Nephron (organoid): ENCODE results near the gene SLC1A7.

Experiments
- H3K27ac Mint-ChIP-seq, 3 experiments: 2 replicates each; pipeline ENCODE4 v1.8.0; 2020; ENCODE audit warnings: mixed read lengths in 3 of 3, mild to moderate bottlenecking in 2 of 3, moderate library complexity in 1 of 3
- H3K27me3 Mint-ChIP-seq: 2 replicates; pipeline ENCODE4 v1.8.0; 2021; ENCODE audit warnings: low read depth, mild to moderate bottlenecking, moderate library complexity, mixed read lengths
- H3K36me3 Mint-ChIP-seq: 2 replicates; pipeline ENCODE4 v1.8.0; 2020; ENCODE audit warnings: low read depth, mixed read lengths
- H3K4me1 Mint-ChIP-seq: 2 replicates; pipeline ENCODE4 v1.8.0; 2020; ENCODE audit warnings: mixed read lengths
- H3K4me3 Mint-ChIP-seq, 3 experiments: 2 replicates each; pipeline ENCODE4 v1.8.0; 2020; ENCODE audit warnings: mild to moderate bottlenecking in 3 of 3, mixed read lengths in 3 of 3, moderate library complexity in 2 of 3
- H3K9me3 Mint-ChIP-seq: 2 replicates; pipeline ENCODE4 v1.8.0; 2020; ENCODE audit warnings: mixed read lengths
- TF ChIP-seq, protein P1 (sequence below), 3 experiments: fragments of 200-600 bp; sonication (generic); IDR thresholded peaks; one replicate each; pipeline ENCODE4 v1.5.0; 2021; ENCODE audit warnings: antibody characterized with exemption in 3 of 3; ENCODE audit not compliant: unreplicated experiment in 3 of 3

SLC1A7 gene

GRCh38 chr1:53062708-53063591 is 79.5 kb downstream of the SLC1A7 start:
- Mint-ChIP-seq H3K4me1 (peaks cover 26% of the 10 kb centered on the region), H3K27ac (peak overlapping the region in 1 of 3 experiments; percentile 15), H3K9me3 (no peaks in the 10 kb centered on the region), H3K36me3 (no peaks in the 10 kb centered on the region), H3K4me3 (peak overlapping the region; percentile 73 to 81 (median 80)), H3K27me3 (peaks cover 49% of the 10 kb centered on the region)
- TF ChIP-seq, protein P1, sequence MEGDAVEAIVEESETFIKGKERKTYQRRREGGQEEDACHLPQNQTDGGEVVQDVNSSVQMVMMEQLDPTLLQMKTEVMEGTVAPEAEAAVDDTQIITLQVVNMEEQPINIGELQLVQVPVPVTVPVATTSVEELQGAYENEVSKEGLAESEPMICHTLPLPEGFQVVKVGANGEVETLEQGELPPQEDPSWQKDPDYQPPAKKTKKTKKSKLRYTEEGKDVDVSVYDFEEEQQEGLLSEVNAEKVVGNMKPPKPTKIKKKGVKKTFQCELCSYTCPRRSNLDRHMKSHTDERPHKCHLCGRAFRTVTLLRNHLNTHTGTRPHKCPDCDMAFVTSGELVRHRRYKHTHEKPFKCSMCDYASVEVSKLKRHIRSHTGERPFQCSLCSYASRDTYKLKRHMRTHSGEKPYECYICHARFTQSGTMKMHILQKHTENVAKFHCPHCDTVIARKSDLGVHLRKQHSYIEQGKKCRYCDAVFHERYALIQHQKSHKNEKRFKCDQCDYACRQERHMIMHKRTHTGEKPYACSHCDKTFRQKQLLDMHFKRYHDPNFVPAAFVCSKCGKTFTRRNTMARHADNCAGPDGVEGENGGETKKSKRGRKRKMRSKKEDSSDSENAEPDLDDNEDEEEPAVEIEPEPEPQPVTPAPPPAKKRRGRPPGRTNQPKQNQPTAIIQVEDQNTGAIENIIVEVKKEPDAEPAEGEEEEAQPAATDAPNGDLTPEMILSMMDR (IDR thresholded peaks at IDR 0.05; ENCODE audit: unreplicated experiment in 3 of 3) = no peak

DNA sequence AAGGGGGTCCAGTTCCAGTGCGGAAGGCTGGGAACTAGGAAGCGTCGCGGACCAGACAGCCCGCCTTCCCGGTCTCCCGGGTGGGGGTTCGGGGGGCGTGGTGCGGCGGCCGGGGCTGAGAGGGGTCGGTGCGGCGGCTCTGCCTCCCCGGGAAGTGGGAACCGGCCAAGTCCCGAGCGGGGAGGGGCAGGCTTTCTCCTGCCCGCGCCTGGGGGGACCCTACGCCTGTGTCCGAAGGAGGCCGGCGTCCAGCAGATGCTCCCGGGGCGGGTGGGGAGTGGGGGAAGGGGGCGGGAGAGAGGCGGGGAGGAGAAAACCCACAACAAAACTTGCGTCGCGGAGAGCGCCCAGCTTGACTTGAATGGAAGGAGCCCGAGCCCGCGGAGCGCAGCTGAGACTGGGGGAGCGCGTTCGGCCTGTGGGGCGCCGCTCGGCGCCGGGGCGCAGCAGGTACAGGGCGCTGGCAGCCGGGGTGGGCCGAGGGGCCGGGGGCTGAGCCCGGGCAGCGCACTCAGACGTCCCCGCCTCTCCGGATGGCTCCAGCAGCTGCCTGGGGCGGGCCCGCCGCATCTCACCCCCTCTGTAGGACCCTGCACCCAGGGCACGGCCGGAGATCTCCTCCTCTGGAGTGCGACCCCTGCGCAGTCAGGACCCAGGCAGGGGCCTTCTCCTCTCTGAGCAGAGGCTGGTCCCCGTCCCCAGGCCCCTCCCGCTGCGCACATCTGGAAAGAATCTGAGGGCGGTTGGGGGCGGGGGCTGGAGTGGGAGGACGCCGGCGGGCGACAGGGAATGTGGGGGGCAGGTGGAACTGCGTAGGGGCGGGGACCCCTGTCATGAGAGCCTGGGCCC is 80.4 kb downstream of the SLC1A7 start, which contains the start of gene PODN:
TSS of gene PODN (plus strand) at position 355 of the 849 bp plus-strand sequence. CDS start 7,643 bp downstream, outside the sequence.
- Mint-ChIP-seq H3K36me3 (no peaks in the 10 kb centered on the region), H3K27me3 (peaks cover 54% of the 10 kb centered on the region), H3K4me3 (peak within 1 kb of the TSS; percentile 82 to 84 (median 84)), H3K27ac (peak within 1 kb of the TSS; percentile 17 to 55 (median 23)), H3K4me1 (peaks cover 35% of the 10 kb centered on the region), H3K9me3 (no peaks in the 10 kb centered on the region)
- TF ChIP-seq, protein P1 (IDR thresholded peaks at IDR 0.05; ENCODE audit: unreplicated experiment in 3 of 3) = no peak

DNA sequence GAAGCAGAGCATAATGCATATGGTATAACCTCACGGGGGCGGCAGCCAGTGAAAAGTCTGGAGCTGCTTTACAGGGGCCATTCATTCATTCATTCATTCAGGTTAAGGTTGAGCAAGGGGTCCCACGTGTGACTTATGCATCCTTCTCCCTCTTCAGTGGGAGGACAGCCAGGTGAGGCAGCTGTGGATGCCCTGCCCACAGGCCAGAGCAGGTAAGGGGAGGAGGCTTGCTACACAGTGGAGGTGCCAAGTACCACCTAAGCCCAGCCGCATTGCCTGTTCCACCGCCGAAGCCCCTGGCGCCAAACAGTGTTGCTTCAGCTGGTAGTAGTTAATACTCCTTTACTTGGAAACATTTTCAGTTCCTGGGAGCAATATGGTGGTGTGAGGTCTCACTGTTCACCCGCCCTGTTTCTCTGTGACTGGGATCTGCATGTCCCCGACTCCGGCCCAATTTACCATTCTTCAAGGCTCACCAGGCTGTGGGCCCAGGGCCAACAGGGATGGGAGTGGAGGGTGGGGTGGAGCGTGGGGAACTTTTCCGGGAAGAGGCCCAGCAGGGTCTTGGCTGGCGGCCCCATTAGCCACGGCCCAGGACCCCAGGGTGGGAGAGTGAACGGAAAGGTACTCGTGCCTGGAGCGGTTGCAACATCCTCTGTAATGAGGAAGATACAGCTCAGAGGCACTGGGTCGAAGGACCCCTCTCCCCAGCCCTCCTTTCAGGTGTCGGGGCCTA is 81.1 kb downstream of the SLC1A7 start:
- Mint-ChIP-seq H3K27ac (peak overlapping the region; percentile 17 to 55 (median 23)), H3K4me3 (peak overlapping the region; percentile 82 to 84 (median 84)), H3K27me3 (peaks cover 54% of the 10 kb centered on the region), H3K9me3 (no peaks in the 10 kb centered on the region), H3K36me3 (no peaks in the 10 kb centered on the region), H3K4me1 (peaks cover 29% of the 10 kb centered on the region)
- TF ChIP-seq, protein P1 (IDR thresholded peaks at IDR 0.05; ENCODE audit: unreplicated experiment in 3 of 3) = no peak

- Mint-ChIP-seq H3K9me3 (no peaks in the 10 kb centered on the region), H3K36me3 (no peaks in the 10 kb centered on the region), H3K27ac (no peak overlapping the region), H3K4me3 (peak overlapping the region in 2 of 3 experiments; percentile 84), H3K27me3 (peaks cover 52% of the 10 kb centered on the region), H3K4me1 (peaks cover 27% of the 10 kb centered on the region)
- TF ChIP-seq, protein P1 (IDR thresholded peaks at IDR 0.05; ENCODE audit: unreplicated experiment in 3 of 3) = no peak
Observed at GRCh38 chr1:53060579-53060978, 81.9 kb downstream of the SLC1A7 start.

- TF ChIP-seq, protein P1 (IDR thresholded peaks at IDR 0.05; ENCODE audit: unreplicated experiment in 3 of 3) = no peak
- Mint-ChIP-seq H3K36me3 (peaks cover 25% of the 10 kb centered on the region), H3K27ac (peak overlapping the region in 2 of 3 experiments; percentile 1 to 3), H3K4me1 (peaks cover 13% of the 10 kb centered on the region), H3K9me3 (no peaks in the 10 kb centered on the region), H3K27me3 (peaks cover 32% of the 10 kb centered on the region), H3K4me3 (no peak overlapping the region)
Observed at GRCh38 chr1:53057127-53057526, 85.3 kb downstream of the SLC1A7 start.
